Duodenal mucosa (tissue), 2 donors: ENCODE data around the gene PTK6.

ENCODE experiments used
- H3K27ac ChIP-seq: one replicate; pipeline ENCODE4 v1.7.0; 2013; ENCODE audit warnings: low read depth, low read length
- H3K27me3 ChIP-seq, 2 donors: one replicate each; pipeline ENCODE4 v1.7.0; 2013; ENCODE audit warnings: low read length in 2 of 2, control low read depth in 1 of 2; ENCODE audit not compliant: insufficient read depth in 2 of 2, control insufficient read depth in 1 of 2
- H3K36me3 ChIP-seq, 2 donors: one replicate each; pipeline ENCODE4 v1.7.0; 2013; ENCODE audit warnings: low read length in 2 of 2, control low read depth in 1 of 2; ENCODE audit not compliant: insufficient read depth in 2 of 2, control insufficient read depth in 1 of 2
- H3K4me1 ChIP-seq, 2 donors: one replicate each; pipeline ENCODE4 v1.7.0; 2013; ENCODE audit warnings: low read length in 2 of 2, control low read depth in 1 of 2; ENCODE audit not compliant: insufficient read depth in 2 of 2, control insufficient read depth in 1 of 2
- H3K4me3 ChIP-seq, 2 donors: one replicate each; pipeline ENCODE4 v1.7.0; 2013; ENCODE audit warnings: low read length in 2 of 2, low read depth in 1 of 2
- H3K9ac ChIP-seq, 2 donors: one replicate each; pipeline ENCODE4 v1.7.0; 2013; ENCODE audit warnings: low read length in 2 of 2, low read depth in 1 of 2
- H3K9me3 ChIP-seq, 2 donors: one replicate each; pipeline ENCODE4 v1.7.0; 2013; ENCODE audit warnings: low read length in 2 of 2, control low read depth in 1 of 2; ENCODE audit not compliant: control insufficient read depth in 1 of 2

PTK6 gene

GRCh38 chr20:63542696-63543095, 5.5 kb upstream of the PTK6 start:
- Histone ChIP-seq H3K27ac (no peak overlapping the region), H3K4me3 (no peak overlapping the region), H3K36me3 (no peaks in the 10 kb centered on the region), H3K9ac (no peak overlapping the region), H3K4me1 (peaks cover 0 to 23% of the 10 kb centered on the region in 2 donors), H3K9me3 (no peaks in the 10 kb centered on the region), H3K27me3 (peaks cover 23 to 28% of the 10 kb centered on the region in 2 donors)

GRCh38 chr20:63542031-63542559, 4.9 kb upstream of the PTK6 start:
- no peak overlapping the region for H3K27ac ChIP-seq
- no peaks in the 10 kb centered on the region for H3K36me3 ChIP-seq
- H3K4me1 ChIP-seq: peaks cover 0 to 29% of the 10 kb centered on the region in 2 donors
- H3K9ac ChIP-seq: no peak overlapping the region
- no peaks in the 10 kb centered on the region for H3K9me3 ChIP-seq
- H3K4me3 ChIP-seq: no peak overlapping the region
- H3K27me3 ChIP-seq: peaks cover 20 to 26% of the 10 kb centered on the region in 2 donors

GRCh38 chr20:63541371-63541770, 4.2 kb upstream of the PTK6 start:
- H3K4me1 ChIP-seq: peaks cover 0 to 32% of the 10 kb centered on the region in 2 donors
- H3K36me3 ChIP-seq: no peaks in the 10 kb centered on the region
- H3K9ac ChIP-seq: no peak overlapping the region
- H3K27ac ChIP-seq: no peak overlapping the region
- H3K9me3 ChIP-seq: no peaks in the 10 kb centered on the region
- H3K27me3 ChIP-seq: peaks cover 13 to 20% of the 10 kb centered on the region in 2 donors
- H3K4me3 ChIP-seq: no peak overlapping the region

DNA sequence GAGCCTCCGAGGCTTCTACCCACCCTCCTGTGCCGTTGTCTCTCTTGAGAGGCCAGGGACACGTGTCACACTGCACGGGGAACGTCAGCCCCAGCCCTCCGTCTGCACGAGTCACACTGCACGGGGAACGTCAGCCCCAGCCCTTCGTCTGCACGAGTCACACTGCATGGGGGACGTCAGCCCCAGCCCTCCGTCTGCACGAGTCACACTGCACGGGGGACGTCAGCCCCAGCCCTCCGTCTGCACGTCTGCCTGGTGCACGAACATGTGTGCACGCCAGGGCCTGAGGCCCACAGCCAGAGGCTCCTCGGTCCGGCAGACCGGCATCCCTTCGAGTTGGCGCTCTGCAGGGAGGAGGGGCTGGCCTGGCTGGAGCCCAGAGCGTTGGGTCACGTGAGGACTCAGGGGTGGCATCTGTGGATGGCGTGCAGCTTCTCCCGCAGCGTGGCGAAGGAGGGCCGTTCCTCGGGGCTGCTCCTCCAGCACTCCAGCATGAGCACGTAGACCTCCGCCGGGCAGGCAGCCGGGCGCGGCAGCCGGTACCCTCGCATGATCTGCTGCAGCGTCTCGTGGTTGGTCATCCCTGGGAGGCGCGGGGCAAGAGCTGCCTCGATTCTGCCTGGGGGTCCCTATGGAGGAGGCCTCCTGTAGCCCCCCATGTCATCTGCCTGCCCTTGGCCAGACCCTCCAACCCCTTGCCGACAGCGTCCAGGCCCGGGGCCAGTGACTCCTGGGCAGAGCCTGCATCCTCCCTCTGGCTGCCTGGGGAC, 3.4 kb upstream of the PTK6 start:
- Histone ChIP-seq H3K36me3 (no peaks in the 10 kb centered on the region), H3K27me3 (peaks cover 7 to 13% of the 10 kb centered on the region in 2 donors), H3K4me3 (no peak overlapping the region)

DNA sequence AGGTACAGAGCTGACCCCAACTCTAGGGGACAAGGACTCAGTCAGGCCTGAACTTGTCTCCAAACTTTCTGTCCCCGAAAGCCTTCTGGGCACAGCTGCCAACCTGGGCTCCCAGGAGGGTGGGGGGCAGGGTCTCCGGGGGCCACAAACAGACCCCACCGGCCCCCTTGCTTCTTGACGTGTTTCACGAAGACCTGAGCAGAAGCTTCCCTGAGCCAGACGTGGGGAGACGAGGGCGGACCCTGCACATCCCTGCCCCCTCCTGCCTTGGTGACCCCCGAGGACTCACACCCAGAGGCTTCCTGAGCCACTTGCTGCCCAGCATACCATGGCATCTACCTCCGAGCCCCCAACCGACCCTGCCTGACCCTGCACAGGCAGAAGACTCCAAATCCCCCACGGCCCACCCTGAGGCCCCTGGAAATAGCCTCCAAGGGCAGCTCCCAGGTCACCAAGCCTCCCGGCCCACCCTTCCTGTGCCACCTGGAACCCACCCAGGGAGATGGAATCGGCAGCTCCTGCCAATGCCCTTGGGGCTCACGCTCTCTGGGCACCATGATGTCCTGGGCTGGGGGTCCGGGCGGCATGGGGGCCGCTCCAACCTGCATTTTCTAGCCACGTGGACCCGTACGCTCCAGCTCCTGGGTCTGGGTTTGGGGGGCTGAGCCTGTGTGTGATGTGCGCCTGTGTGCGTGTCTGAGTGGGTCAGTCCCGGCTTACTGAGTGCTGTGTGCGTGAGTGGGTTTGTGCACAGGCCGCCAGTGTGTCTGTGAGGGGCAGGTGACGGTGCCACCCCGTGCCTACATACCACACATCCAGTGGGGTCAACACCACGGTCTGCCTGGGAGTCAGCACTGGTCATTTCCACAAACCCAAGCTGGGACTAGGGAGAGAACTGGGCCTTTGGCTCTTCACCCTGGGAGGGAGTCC, 2.5 kb upstream of the PTK6 start:
- Histone ChIP-seq H3K27ac (no peak overlapping the region), H3K9ac (no peak overlapping the region), H3K4me1 (peaks cover 6 to 24% of the 10 kb centered on the region in 2 donors), H3K4me3 (no peak overlapping the region), H3K9me3 (no peaks in the 10 kb centered on the region), H3K27me3 (peaks cover 7 to 10% of the 10 kb centered on the region in 2 donors), H3K36me3 (no peaks in the 10 kb centered on the region)

More for the DNA sequence above, 3.4 kb upstream of the PTK6 start:
- H3K9ac ChIP-seq: no peak overlapping the region
- H3K27ac ChIP-seq: no peak overlapping the region
- H3K9me3 ChIP-seq: no peaks in the 10 kb centered on the region
- peaks cover 0 to 28% of the 10 kb centered on the region in 2 donors for H3K4me1 ChIP-seq

DNA sequence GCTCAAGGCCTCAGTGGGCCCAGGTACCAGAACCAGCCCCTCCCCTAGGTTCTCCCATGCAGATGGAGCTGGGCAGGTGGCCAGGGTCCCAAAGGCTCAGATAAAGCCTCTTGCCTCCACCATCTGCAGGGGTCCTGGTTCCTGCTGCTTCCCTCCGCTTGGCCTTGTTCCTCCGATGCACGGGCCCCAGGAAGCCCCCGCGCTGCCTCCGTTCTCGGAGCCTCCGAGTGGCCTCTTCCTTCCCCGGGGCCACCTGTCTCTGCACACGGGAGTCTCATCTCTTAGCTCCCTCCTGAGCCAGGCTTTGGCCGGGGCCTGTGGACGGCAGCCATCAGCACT, 1.9 kb upstream of the PTK6 start:
- no peaks in the 10 kb centered on the region for H3K9me3 ChIP-seq
- no peak overlapping the region for H3K27ac ChIP-seq
- H3K4me3 ChIP-seq: no peak overlapping the region
- no peaks in the 10 kb centered on the region for H3K36me3 ChIP-seq
- peak overlapping the region in 1 of 2 donors; percentile 18 for H3K9ac ChIP-seq
- H3K27me3 ChIP-seq: peaks cover 3 to 8% of the 10 kb centered on the region in 2 donors
- H3K4me1 ChIP-seq: peaks cover 12 to 25% of the 10 kb centered on the region in 2 donors

- Histone ChIP-seq H3K36me3 (no peaks in the 10 kb centered on the region), H3K27me3 (peaks cover 0 to 7% of the 10 kb centered on the region in 2 donors), H3K4me3 (peak overlapping the region; percentile 72 to 80), H3K27ac (no peak overlapping the region), H3K9ac (peak overlapping the region in 1 of 2 donors; percentile 18), H3K4me1 (peaks cover 18 to 29% of the 10 kb centered on the region in 2 donors), H3K9me3 (no peaks in the 10 kb centered on the region)
Observed at GRCh38 chr20:63538204-63539091, 1.3 kb upstream of the PTK6 start.

DNA sequence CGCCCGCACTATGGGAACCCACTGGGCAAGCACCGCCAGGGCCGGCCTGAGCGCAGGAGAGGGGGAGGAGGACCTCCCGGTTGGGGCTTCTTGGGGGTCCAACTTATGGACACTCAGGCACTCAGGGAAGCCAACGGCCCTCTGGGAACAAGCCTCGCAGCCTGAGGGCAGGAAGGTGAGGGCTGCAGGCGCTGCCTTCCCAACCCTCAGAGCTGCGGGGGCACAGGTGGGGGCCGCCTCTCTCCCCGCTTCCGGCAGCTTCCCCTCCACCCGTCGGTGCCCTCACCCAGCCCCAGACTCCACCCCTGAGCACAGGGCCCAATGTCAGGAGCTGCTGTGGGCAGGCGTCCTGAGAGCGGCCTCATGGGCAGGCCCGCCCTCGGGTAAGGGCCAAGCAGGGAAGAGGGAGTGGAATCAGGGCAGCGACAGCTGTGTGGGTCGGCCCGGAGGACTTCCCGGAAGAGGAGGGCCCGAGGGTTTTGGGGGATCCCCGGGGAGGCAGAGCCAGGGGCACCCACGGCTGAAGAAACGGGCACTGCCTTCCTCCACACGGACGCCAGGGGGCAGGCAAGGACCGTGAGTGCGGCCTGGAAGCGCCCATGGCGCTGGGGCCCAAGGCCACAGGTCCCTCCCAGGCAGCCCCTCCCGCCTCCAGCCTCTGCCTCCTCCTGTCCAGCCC, 488 bp upstream of the PTK6 start:
- no peaks in the 10 kb centered on the region for H3K36me3 ChIP-seq
- peaks cover 0 to 7% of the 10 kb centered on the region in 2 donors for H3K27me3 ChIP-seq
- no peaks in the 10 kb centered on the region for H3K9me3 ChIP-seq
- H3K4me1 ChIP-seq: peaks cover 18 to 29% of the 10 kb centered on the region in 2 donors
- peak overlapping the region; percentile 96 for H3K27ac ChIP-seq
- peak overlapping the region; percentile 60 to 95 for H3K9ac ChIP-seq
- H3K4me3 ChIP-seq: peak overlapping the region; percentile 72 to 80
